ENCODE data around the gene NTS. TPM values are rescaled to one million over a fixed set of nuclear protein-coding genes. Genes with fewer than 3 reads are reported as not detected.

The NTS gene
- total and polyA plus RNA-seq, 2 experiments from 2014 or later: 17.1 to 30.8 TPM

DNA sequence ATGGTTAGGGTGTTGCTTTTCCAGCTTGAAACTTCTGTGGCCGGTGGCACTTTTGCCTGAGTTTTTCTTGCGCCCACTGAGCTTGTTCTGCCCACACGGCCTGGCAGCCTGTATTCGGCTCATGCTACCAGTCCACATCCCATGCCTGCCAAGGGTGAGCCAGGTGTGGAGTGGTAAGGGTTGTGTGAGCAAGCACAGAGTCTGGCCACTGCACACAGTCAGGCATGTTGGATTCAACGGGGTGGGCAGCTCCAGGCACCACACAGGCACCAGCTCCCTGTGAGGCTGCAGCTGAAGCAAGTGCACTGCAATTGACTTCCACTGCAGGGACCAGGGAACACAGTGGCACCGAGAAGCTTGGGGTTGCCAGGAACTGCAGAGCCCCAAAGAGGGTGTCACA, 18.8 kb upstream of the NTS start:
- H2AFZ ChIP-seq: no peak overlapping the region
- ATAC-seq: no peak
- no peaks in the 10 kb centered on the region for H3F3A ChIP-seq (replicated peaks; ENCODE audit: low read depth)
- no peaks in the 10 kb centered on the region for H3K27me3 ChIP-seq (ENCODE audit: insufficient read depth)
- H3K4me1 ChIP-seq (ENCODE audit: insufficient read depth): no peaks in the 10 kb centered on the region
- no peaks in the 10 kb centered on the region for H4K20me1 ChIP-seq (replicated peaks; ENCODE audit: insufficient read depth)
- no peak overlapping the region for H3K4me3 ChIP-seq
- no peaks in the 10 kb centered on the region; the same call in 2 of the 3 replicates for H3K4me1 Mint-ChIP-seq
- no peaks in the 10 kb centered on the region for H3K36me3 ChIP-seq (ENCODE audit: insufficient read depth)
- no peak for DNase-seq (ENCODE audit: low spot score)
- H3K79me2 ChIP-seq (replicated peaks; ENCODE audit: insufficient read depth): no peaks in the 10 kb centered on the region
- H3K27ac Mint-ChIP-seq: no peak overlapping the region
- no peak overlapping the region for H3K4me2 ChIP-seq
- no peaks in the 10 kb centered on the region for H3K27me3 Mint-ChIP-seq (ENCODE audit: insufficient read depth, low read depth, poor library complexity)
- H3K4me3 Mint-ChIP-seq: no peak overlapping the region
- H3K9me3 Mint-ChIP-seq: peaks cover 7% of the 10 kb centered on the region; the same call in 2 of the 3 replicates
- peaks cover 8% of the 10 kb centered on the region for H3K36me3 Mint-ChIP-seq (ENCODE audit: low read depth)
- no peak overlapping the region for H3K27ac ChIP-seq (ENCODE audit: low read depth)
- TF ChIP-seq POLR2AphosphoS5 (IDR thresholded peaks at IDR 0.05; ENCODE audit: low read depth): no peak
- no peak for TF ChIP-seq ZNF114 (CRISPR knock-in tag; IDR thresholded peaks at IDR 0.05)
- no peak for TF ChIP-seq EZH2phosphoT487 (IDR thresholded peaks at IDR 0.05; ENCODE audit: unreplicated experiment)
- TF ChIP-seq CREB1 (CRISPR knock-in tag; IDR thresholded peaks at IDR 0.05; ENCODE audit: low read depth): no peak
- no peak for TF ChIP-seq EZH2 (IDR thresholded peaks at IDR 0.05; ENCODE audit: low read depth, unreplicated experiment)
- TF ChIP-seq, protein P1, sequence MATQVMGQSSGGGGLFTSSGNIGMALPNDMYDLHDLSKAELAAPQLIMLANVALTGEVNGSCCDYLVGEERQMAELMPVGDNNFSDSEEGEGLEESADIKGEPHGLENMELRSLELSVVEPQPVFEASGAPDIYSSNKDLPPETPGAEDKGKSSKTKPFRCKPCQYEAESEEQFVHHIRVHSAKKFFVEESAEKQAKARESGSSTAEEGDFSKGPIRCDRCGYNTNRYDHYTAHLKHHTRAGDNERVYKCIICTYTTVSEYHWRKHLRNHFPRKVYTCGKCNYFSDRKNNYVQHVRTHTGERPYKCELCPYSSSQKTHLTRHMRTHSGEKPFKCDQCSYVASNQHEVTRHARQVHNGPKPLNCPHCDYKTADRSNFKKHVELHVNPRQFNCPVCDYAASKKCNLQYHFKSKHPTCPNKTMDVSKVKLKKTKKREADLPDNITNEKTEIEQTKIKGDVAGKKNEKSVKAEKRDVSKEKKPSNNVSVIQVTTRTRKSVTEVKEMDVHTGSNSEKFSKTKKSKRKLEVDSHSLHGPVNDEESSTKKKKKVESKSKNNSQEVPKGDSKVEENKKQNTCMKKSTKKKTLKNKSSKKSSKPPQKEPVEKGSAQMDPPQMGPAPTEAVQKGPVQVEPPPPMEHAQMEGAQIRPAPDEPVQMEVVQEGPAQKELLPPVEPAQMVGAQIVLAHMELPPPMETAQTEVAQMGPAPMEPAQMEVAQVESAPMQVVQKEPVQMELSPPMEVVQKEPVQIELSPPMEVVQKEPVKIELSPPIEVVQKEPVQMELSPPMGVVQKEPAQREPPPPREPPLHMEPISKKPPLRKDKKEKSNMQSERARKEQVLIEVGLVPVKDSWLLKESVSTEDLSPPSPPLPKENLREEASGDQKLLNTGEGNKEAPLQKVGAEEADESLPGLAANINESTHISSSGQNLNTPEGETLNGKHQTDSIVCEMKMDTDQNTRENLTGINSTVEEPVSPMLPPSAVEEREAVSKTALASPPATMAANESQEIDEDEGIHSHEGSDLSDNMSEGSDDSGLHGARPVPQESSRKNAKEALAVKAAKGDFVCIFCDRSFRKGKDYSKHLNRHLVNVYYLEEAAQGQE (IDR thresholded peaks at IDR 0.05; ENCODE audit: unreplicated experiment): no peak
- H3K9me2 ChIP-seq (ENCODE audit: insufficient read depth): no peaks in the 10 kb centered on the region

DNA sequence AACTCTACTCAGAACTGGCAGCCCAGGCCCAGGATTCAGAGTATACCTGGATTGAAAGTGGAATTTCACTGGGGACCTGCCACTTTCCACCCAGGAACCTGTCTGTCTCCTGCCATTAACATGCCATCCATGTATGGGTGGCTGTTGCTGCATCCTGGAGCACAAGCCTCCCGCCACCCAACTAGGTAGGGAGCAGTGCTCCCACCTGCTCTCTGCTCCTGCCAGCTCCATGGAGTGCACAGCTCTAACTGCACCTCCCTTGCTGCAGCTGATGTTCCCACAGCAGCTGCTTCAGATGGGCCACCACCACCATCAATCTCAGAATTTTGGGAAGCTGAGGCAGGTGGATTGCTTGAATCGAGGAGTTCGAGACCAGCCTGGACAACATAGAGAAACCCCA, 17.1 kb upstream of the NTS start:
- Histone ChIP-seq H4K20me1 (replicated peaks; ENCODE audit: insufficient read depth) (no peaks in the 10 kb centered on the region), H2AFZ (no peak overlapping the region), H3K79me2 (replicated peaks; ENCODE audit: insufficient read depth) (no peaks in the 10 kb centered on the region), H3K9me2 (ENCODE audit: insufficient read depth) (no peaks in the 10 kb centered on the region), H3F3A (replicated peaks; ENCODE audit: low read depth) (no peaks in the 10 kb centered on the region), H3K27ac (ENCODE audit: low read depth) (no peak overlapping the region), H3K36me3 (ENCODE audit: insufficient read depth) (no peaks in the 10 kb centered on the region), H3K4me2 (no peak overlapping the region), H3K27me3 (ENCODE audit: insufficient read depth) (no peaks in the 10 kb centered on the region), H3K4me3 (no peak overlapping the region), H3K4me1 (ENCODE audit: insufficient read depth) (no peaks in the 10 kb centered on the region)
- peaks cover 7% of the 10 kb centered on the region; the same call in 2 of the 3 replicates for H3K9me3 Mint-ChIP-seq
- ATAC-seq (no peak), DNase-seq (ENCODE audit: low spot score) (no peak)
- no peaks in the 10 kb centered on the region; the same call in 2 of the 3 replicates for H3K4me1 Mint-ChIP-seq
- H3K4me3 Mint-ChIP-seq: no peak overlapping the region
- no peak overlapping the region for H3K27ac Mint-ChIP-seq
- H3K27me3 Mint-ChIP-seq (ENCODE audit: insufficient read depth, low read depth, poor library complexity): no peaks in the 10 kb centered on the region
- H3K36me3 Mint-ChIP-seq (ENCODE audit: low read depth): peaks cover 9% of the 10 kb centered on the region
- TF ChIP-seq, protein P1 (IDR thresholded peaks at IDR 0.05; ENCODE audit: unreplicated experiment): no peak
- no peak for TF ChIP-seq JUNB (IDR thresholded peaks at IDR 0.05; ENCODE audit: unreplicated experiment)
- TF ChIP-seq ZNF331 (CRISPR knock-in tag; IDR thresholded peaks at IDR 0.05; ENCODE audit: low read depth): no peak
- TF ChIP-seq EZH2phosphoT487 (IDR thresholded peaks at IDR 0.05; ENCODE audit: unreplicated experiment): no peak
- TF ChIP-seq, protein P2, sequence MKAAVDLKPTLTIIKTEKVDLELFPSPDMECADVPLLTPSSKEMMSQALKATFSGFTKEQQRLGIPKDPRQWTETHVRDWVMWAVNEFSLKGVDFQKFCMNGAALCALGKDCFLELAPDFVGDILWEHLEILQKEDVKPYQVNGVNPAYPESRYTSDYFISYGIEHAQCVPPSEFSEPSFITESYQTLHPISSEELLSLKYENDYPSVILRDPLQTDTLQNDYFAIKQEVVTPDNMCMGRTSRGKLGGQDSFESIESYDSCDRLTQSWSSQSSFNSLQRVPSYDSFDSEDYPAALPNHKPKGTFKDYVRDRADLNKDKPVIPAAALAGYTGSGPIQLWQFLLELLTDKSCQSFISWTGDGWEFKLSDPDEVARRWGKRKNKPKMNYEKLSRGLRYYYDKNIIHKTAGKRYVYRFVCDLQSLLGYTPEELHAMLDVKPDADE (IDR thresholded peaks at IDR 0.05): no peak
- TF ChIP-seq NANOG (IDR thresholded peaks at IDR 0.05; ENCODE audit: borderline replicate concordance): no peak
- no peak for TF ChIP-seq POLR2AphosphoS5 (IDR thresholded peaks at IDR 0.05; ENCODE audit: low read depth)
- no peak for TF ChIP-seq EZH2 (IDR thresholded peaks at IDR 0.05; ENCODE audit: low read depth, unreplicated experiment)
- no peak for TF ChIP-seq ZNF114 (CRISPR knock-in tag; IDR thresholded peaks at IDR 0.05)
- no peak for TF ChIP-seq CREB1 (CRISPR knock-in tag; IDR thresholded peaks at IDR 0.05; ENCODE audit: low read depth)
- TF ChIP-seq, protein P3, sequence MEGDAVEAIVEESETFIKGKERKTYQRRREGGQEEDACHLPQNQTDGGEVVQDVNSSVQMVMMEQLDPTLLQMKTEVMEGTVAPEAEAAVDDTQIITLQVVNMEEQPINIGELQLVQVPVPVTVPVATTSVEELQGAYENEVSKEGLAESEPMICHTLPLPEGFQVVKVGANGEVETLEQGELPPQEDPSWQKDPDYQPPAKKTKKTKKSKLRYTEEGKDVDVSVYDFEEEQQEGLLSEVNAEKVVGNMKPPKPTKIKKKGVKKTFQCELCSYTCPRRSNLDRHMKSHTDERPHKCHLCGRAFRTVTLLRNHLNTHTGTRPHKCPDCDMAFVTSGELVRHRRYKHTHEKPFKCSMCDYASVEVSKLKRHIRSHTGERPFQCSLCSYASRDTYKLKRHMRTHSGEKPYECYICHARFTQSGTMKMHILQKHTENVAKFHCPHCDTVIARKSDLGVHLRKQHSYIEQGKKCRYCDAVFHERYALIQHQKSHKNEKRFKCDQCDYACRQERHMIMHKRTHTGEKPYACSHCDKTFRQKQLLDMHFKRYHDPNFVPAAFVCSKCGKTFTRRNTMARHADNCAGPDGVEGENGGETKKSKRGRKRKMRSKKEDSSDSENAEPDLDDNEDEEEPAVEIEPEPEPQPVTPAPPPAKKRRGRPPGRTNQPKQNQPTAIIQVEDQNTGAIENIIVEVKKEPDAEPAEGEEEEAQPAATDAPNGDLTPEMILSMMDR (conservative IDR thresholded peaks at IDR 0.05; ENCODE audit: low read depth in 2 of 2): no peak

All from GM23338 (cell line).